Left colon (tissue), 2 donors: Measurements from ENCODE around the gene RAET1G. TPM values are rescaled to one million over a fixed set of nuclear protein-coding genes. Genes with fewer than 3 reads are reported as not detected.
"Not testable (repeated sequence)": the region's sequence is repeated elsewhere in the genome, so short reads cannot be mapped to it uniquely, and the experiment has no call there.

Source experiments
- ATAC-seq: fragments of 200-7000 bp; cut with Tn5 transposase; one replicate; pipeline ENCODE4 v1.9.1; 2020; ENCODE audit warnings: mild to moderate bottlenecking, moderate library complexity
- DNase-seq, 2 donors: peaks; one replicate each; pipeline ENCODE4 v3.0.0-alpha.2; 2020
- intact Hi-C, 2 donors: fragments of 100-400 bp; cut with DNase I in 1 of 2; cut with micrococcal nuclease in 1 of 2; formaldehyde crosslinking; loops; one replicate each; pipeline versions ENCODE4 v1.11.2 to v1.14.0; 2022; cut with DNase I, micrococcal nuclease
- total RNA-seq, 2 donors: library from RNA; stranded (reverse); fragmentation: NEBNext Ultra II Directional; extraction: Animal tissue kit (Norgen Biotek cat#: 25700); gene quantifications; one replicate each; pipeline ENCODE4 v1.2.1, GENCODE V29; 2021
- donor health status: DM: no; HTN: no; CAD: no.
- donor health status: DM: yes; HTN: yes; CAD: no.

The RAET1G gene
- total RNA-seq, 2 donors from 2014 or later = not detected

- intact Hi-C loops = no loop called here
- DNase-seq = no peak
- no peak for ATAC-seq
Observed at GRCh38 chr6:149905371-149905910, 17.5 kb downstream of the RAET1G start.

- ATAC-seq = no peak
- intact Hi-C loops = no loop called here
- no peak for DNase-seq
Observed at GRCh38 chr6:149904661-149905370, 18.1 kb downstream of the RAET1G start.

- ATAC-seq = no peak
- intact Hi-C loops = no loop called here
Observed at GRCh38 chr6:149903938-149904611, 18.8 kb downstream of the RAET1G start.

GRCh38 chr6:149901444-149902140, 21.3 kb downstream of the RAET1G start:
- DNase-seq (no peak), ATAC-seq (no peak)
- intact Hi-C loops = no loop called here

More at GRCh38 chr6:149903938-149904611, 18.8 kb downstream of the RAET1G start:
- no peak for DNase-seq

GRCh38 chr6:149900620-149901443, 22.1 kb downstream of the RAET1G start:
- ATAC-seq = no peak
- DNase-seq = no peak
- intact Hi-C loops = no loop called here

GRCh38 chr6:149899926-149900619, 22.8 kb downstream of the RAET1G start:
- intact Hi-C loops = no loop called here
- ATAC-seq (no peak), DNase-seq (no peak)

GRCh38 chr6:149899486-149899885, 23.4 kb downstream of the RAET1G start:
- DNase-seq (no peak), ATAC-seq (no peak)
- intact Hi-C loops = no loop called here

- DNase-seq (no peak), ATAC-seq (no peak)
- intact Hi-C loops = no loop called here
Observed at GRCh38 chr6:149898966-149899365, 24.0 kb downstream of the RAET1G start.

GRCh38 chr6:149897855-149898744, 24.8 kb downstream of the RAET1G start, which contains the start of gene RAET1E:
Gene RAET1E, minus strand, starts transcription at chr6:149898113. Its CDS starts 7,212 bp downstream, at chr6:149890901.
- intact Hi-C loops = no loop called here
- DNase-seq (peak in 1 of 2 donors; percentile 41), ATAC-seq (peak; percentile 62)

- intact Hi-C loops = no loop called here
- DNase-seq (peak; percentile 60 to 80), ATAC-seq (peak; percentile 80)
Observed at GRCh38 chr6:149897015-149897697, 25.8 kb downstream of the RAET1G start.

- DNase-seq (no peak), ATAC-seq (no peak)
- intact Hi-C loops = no loop called here
Observed at GRCh38 chr6:149896491-149896890, 26.4 kb downstream of the RAET1G start.

- intact Hi-C loops = no loop called here
- ATAC-seq = no peak
- peak; percentile 23 to 54 for DNase-seq
Observed at GRCh38 chr6:149895833-149896271, 27.1 kb downstream of the RAET1G start.

- peak; percentile 75 to 85 for DNase-seq
- intact Hi-C loops = no loop called here
- peak; percentile 81 for ATAC-seq
Observed at GRCh38 chr6:149895048-149895590, 27.8 kb downstream of the RAET1G start.

GRCh38 chr6:149891864-149892263, 31.1 kb downstream of the RAET1G start:
- ATAC-seq, intact Hi-C loops: not testable (repeated sequence)

GRCh38 chr6:149891259-149891658, 31.7 kb downstream of the RAET1G start:
- intact Hi-C loops = no loop called here
- ATAC-seq = no peak
- DNase-seq = no peak

More at GRCh38 chr6:149891864-149892263, 31.1 kb downstream of the RAET1G start:
- not testable (repeated sequence) for DNase-seq

GRCh38 chr6:149890629-149891045, 32.3 kb downstream of the RAET1G start:
- intact Hi-C loops = no loop called here
- DNase-seq (no peak), ATAC-seq (no peak)
